Retina (tissue), 1 donor: ENCODE results near the gene CRNN.

Experiments
- DNase-seq: peaks from one replicate; pipeline ENCODE4 v3.0.0-alpha.2; 2016

The CRNN gene

GRCh38 chr1:152413909-152414308 lies at the start of gene CRNN:
TSS of gene CRNN (minus strand) at chr1:152414263. CDS start at chr1:152412233, 2,030 bp downstream.
- no peak for DNase-seq

- no peak for DNase-seq
Observed at GRCh38 chr1:152462636-152463035, 48.6 kb upstream of the CRNN start.

GRCh38 chr1:152461544-152461943 lies 47.5 kb upstream of the CRNN start:
- DNase-seq: peak; percentile 20

- DNase-seq: no peak
Observed at GRCh38 chr1:152460529-152460899, 46.5 kb upstream of the CRNN start.

GRCh38 chr1:152459596-152460528 lies 45.8 kb upstream of the CRNN start:
- DNase-seq: peak; percentile 58

GRCh38 chr1:152458384-152459185 lies 44.5 kb upstream of the CRNN start:
- peak; percentile 75 for DNase-seq

- no peak for DNase-seq
Observed at GRCh38 chr1:152457561-152457960, 43.5 kb upstream of the CRNN start.

GRCh38 chr1:152457071-152457470 lies 43.0 kb upstream of the CRNN start:
- no peak for DNase-seq

GRCh38 chr1:152451254-152451653 lies 37.2 kb upstream of the CRNN start:
- no peak for DNase-seq

- no peak for DNase-seq
Observed at GRCh38 chr1:152449661-152450060, 35.6 kb upstream of the CRNN start.

- DNase-seq: no peak
Observed at GRCh38 chr1:152448496-152448895, 34.4 kb upstream of the CRNN start.

- DNase-seq: no peak
Observed at GRCh38 chr1:152448095-152448494, 34.0 kb upstream of the CRNN start.

GRCh38 chr1:152447484-152447883 lies 33.4 kb upstream of the CRNN start:
- DNase-seq: no peak

- DNase-seq: no peak
Observed at GRCh38 chr1:152444045-152444444, 30.0 kb upstream of the CRNN start.

- no peak for DNase-seq
Observed at GRCh38 chr1:152442765-152443164, 28.7 kb upstream of the CRNN start.

- DNase-seq: no peak
Observed at GRCh38 chr1:152442301-152442700, 28.2 kb upstream of the CRNN start.

GRCh38 chr1:152441756-152442155 lies 27.7 kb upstream of the CRNN start:
- no peak for DNase-seq

GRCh38 chr1:152440635-152441471 lies 26.8 kb upstream of the CRNN start:
- peak; percentile 69 for DNase-seq

- DNase-seq: no peak
Observed at GRCh38 chr1:152436593-152437496, 22.8 kb upstream of the CRNN start.

- DNase-seq: no peak
Observed at GRCh38 chr1:152427458-152427857, 13.4 kb upstream of the CRNN start.

- DNase-seq: no peak
Observed at GRCh38 chr1:152426731-152427130, 12.7 kb upstream of the CRNN start.

GRCh38 chr1:152419917-152420316 lies 5.9 kb upstream of the CRNN start:
- no peak for DNase-seq
